Activated gamma-delta T cell treated with Interleukin-2 at 50 U/mL for 16 hours (primary cell): ENCODE measurements around the gene MSLN.
"Not testable (repeated sequence)": the region's sequence is repeated elsewhere in the genome, so short reads cannot be mapped to it uniquely, and the experiment has no call there.

Experiments used
- DNase-seq: peaks from one replicate; pipeline ENCODE4 v3.0.0-alpha.2; 2020

Gene MSLN

DNA sequence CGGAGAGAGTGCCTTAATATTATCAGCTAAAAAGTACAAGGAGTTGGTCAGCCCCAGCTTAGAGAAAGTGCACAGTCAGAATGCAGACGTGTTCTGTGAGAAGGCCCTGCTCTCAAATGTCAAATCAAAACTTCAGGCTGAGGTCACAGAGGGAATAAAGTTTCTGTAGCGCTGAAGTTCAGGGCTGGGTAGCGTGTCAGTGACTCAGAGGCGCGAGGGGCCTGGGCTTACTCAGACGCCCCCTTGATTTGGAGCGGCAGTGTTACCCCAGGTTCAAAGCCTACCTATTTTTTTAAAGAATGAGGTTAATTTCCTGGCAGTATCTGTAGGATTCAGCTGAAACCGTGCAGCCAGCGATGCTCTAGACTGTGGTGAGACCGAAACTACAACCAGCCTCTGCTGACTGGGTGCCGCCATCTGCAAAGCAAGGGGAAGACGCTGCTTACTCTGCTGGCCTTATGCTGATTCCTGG is 24.5 kb upstream of the MSLN start:
- no peak for DNase-seq

DNA sequence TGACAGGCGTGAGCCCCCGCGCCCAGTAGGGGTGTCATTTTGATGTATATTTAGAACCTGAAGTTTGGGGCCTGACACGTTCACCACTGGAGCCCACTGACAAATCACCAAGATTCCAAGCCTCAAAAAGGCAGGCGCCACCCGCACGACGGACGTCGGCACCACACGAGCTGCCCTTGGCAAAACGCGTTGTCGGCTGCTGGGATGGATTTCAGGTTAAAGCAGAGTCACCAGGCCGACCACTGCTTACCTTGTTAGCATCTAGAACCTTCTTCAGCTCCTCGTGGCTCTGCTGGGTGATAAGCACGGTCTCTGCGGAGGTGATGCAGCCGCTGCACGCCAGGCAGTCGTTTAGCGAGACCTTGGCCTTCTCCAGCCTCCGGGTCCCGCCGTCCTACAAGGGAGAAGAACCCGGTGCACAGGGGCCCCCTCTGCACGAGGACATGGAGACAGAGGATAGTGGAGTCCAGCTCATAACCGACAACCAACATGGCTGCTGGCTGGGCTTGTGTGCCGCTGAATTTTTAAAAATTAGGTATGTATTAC is 23.5 kb upstream of the MSLN start:
- DNase-seq: no peak

DNA sequence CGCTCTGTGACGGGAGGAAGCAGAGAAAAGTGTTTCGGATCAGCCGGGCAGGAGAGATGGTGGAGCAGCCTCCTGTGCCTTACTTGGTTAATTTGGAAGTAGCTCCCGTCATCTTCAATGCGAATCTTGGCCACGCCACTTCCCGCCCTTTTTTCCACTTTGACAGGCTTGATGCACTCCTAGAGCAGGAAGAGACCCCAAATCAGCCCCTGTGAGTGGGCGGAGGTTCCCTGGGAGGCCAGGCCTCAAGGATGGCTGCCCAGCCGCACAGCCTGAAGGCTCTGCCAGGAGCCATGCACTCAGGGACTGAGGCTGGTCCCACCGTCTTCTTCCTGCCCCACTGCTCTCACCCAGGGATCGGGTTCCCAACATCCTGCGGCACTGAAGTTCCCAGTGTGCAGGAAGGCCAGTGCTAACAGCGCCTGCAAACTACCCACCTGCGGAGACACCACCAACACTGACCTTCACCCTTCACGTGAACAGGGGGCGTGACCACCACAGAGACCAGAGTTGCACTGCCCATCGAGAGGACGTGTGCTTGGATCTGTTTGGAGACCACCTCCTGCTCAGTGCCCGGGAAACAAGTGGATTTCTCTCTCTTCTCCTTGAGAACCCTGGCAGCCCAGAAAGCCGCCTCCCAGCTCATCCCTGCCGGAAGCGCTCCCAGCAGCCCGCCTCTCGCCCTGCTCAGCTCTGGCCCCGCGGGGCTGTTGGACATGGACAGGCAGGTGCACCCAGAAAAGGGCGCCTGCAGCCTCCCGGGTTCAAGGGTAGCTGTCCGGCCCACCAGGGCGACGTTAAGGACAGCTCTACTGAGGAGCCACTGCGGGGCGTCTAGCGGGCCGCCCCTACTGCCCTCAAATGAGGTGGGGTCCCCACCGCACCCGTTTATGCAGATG is 20.7 kb upstream of the MSLN start:
- DNase-seq: no peak

DNA sequence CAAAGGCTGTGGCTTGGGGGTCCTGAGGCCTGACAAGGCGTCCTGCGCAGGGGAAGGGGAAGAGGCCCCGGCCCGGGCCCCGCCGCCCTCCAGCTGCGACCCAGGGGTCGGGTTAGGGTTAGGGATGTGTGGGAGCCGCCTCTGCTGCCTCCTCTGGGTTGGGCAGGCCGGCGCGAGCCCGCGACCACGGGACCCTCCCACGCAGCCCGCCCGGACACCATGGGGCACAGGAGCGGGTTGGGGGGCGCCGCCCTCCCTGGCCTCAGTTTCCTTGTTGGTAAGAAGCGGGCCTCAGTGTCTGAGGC is 20.1 kb upstream of the MSLN start:
- DNase-seq: no peak

DNA sequence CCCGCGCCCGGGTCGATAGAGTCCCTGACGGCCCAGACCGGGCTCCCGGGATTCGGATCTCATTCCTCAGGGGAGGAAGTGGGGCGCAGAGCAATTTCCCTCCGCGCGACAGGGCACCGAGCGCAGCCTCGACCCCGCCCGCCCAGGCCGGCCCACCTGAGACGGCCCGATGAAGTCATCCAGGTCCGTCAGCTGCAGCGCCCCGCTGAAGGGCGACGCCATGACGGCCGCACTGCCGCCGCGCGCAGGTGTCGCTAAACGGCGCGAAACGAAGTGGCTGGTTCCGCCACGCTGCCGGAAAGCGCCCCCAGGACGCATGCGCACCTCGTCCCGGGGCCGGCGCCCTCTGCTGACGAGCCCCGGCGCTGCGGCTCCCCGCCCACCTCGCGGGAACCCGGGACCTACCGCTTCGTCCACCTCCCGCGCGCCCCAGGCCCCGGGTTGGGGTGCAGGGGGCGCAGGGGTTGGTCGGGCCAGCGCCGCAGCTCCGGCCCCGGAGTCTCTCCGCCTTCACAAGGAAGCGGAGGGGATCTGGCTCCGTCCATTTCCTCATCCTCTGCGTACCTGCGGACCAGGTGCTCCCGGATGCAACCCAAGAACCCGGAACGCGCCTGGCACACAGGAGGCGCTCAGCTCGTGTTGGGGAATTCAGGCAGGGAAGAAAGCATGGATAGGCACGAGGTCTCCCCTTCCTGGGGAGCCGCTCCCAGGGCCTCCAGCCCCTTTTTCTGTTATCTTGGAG is 19.6 kb upstream of the MSLN start, which contains the start of gene CIAO3:
TSS of gene CIAO3 (minus strand) at position 234 of the 742 bp plus-strand sequence. CDS start at position 222, 12 bp downstream.
- DNase-seq: peak; percentile 90

DNA sequence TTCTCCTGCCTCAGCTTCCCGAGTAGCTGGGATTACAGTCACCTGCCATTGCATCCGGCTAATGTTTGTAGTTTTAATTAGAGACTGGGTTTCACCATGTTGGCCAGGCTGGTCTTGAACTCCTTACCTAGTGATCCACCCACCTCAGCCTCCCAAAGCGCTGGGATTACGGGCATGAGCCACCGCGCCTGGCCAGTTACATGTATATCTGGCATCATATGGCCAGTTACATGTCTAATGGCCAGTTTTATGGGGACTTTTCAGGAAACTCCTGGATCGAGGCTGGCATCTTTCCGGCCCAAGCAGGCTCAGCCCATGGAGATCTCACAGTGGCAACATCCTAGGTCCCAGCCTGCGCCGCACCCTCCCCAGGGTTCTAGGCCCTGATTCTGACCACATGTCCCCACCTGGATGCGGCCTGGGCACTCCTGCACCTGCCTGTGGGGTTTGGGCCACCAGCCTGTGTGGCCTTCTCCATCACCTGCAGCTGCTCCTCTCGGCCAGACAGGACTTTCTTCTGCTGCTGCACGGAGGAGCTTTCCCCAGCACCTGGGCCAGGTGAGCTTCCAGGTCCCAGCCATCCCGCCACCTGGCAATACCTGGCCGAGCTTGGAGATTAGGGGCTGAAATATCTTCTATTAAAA is 18.4 kb upstream of the MSLN start:
- no peak for DNase-seq

DNA sequence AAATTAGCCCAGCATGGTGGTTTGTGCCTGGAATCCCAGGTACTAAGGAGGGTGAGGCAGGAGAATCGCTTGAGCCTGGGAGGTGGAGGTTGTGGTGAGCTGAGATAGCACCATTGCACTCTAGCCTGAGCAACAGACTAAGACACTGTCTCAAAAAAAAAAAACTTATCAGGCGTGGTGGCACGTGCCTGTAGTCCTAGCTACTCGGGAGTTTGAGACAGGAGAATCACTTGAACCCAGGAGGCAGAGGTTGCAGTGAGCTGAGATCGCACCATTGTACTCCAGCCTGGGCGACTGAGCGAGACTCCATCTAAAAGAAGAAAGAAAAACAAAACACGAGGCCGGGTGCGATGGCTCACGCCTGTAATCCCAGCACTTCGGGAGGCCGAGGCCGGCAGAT is 17.6 kb upstream of the MSLN start:
- not testable (repeated sequence) for DNase-seq

DNA sequence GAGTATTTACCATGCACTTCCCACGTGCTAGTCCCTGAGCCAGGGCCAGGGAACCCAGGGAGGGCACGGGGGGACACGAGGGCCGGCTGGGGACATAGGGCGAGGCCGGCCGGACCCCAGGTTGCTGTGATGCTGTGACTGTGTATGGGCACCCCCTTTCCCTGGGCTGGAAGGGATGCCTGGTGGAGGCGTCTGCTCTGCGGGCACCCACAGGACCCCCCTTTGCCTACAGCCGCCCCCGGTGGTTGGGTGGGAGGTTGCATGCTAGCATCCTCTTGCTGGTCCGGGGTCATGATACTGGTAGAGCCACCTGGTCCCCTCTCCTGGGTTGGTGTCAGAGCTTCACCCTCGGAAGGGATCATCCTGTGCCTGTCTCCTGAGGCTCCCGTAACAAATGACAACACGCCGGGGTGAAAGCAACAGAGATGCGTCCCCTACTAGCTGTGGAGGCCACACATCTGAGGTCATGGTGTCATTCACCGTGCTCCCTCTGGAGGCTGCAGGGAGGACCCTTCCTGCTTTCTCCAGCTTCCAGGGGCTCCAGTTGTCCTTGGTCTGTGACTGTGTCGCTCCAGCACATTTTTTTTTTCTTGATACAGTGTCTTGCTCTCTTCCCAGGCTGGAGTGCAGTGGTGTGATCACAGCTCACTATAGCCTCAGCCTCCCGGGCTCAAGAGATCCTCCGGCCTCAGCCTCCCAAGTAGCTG is 16.6 kb upstream of the MSLN start:
- DNase-seq: no peak

DNA sequence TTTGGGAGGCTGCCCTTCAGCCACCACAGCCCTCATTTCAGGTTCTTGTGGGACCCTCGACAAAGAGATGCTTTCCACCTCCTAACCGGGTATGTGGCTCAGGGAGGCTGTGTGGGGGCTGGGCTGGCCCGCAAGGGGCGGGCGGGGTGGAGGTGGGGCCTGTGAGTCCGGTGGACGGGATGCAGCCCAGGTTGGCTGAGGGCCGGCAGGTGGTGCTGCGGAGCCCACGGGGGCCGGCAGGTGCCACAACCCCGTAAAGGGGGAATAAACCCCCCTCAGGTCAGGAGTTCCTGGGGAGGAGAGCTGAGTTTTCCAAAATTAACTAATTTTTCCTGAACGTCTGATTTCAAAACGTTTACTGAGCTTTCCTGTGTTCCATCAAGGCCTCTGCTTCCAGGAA is 14.8 kb upstream of the MSLN start:
- DNase-seq: no peak

DNA sequence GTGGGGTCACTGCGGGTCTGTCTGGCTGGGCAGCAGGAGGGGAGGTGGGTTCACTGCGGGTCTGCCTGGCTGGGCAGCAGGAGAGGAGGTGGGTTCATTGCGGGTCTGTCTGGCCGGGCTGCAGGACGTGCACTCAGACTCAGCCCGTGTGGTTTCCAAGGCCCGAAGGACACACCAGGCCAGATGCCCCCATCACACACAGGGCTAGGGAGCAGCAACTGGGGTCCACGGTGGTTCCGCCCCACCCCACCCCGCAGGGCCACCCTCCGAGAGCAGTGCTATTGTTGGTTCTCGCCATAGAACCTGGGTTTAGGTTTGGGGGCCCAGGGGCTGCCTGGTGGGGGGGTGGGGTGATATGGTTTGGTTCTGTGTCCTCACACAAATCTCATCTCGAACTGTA is 13.9 kb upstream of the MSLN start:
- no peak for DNase-seq

DNA sequence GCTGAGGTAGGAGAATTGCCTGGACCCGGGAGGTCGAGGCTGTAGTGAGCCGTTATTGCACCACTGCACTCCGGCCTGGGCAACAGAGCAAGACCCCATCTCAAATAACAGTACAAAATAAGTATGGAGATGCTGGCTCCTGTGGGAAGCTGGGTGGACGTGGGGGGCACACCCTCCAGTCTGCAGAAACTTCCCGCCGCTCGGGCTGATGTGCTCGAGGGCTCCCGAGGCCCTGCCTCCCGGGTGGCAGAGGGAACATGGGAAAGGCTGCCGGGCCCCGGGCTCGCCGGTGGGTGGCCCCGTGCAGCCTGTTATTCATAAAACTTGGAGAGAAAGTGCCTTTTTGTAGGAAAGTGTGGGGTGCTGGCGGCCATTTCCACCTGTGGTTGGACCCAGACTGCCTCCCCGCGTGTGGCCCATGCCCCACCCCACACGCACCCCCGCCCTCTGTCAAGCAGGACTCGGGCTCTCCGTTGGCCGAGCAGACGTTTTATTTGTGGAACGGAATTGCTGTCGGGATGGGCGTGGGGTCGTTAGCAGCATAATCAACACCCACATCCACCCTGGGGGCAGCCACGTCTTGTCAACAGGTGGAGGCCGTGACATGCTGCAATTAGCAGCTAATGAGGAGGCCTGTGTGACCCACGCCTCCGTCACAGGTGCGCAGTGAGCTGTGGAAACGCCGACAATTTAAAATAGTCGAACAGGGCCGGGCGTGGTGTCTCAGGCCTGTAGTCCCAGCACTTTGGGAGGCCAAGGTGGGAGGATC is 12.4 kb upstream of the MSLN start:
- no peak for DNase-seq

DNA sequence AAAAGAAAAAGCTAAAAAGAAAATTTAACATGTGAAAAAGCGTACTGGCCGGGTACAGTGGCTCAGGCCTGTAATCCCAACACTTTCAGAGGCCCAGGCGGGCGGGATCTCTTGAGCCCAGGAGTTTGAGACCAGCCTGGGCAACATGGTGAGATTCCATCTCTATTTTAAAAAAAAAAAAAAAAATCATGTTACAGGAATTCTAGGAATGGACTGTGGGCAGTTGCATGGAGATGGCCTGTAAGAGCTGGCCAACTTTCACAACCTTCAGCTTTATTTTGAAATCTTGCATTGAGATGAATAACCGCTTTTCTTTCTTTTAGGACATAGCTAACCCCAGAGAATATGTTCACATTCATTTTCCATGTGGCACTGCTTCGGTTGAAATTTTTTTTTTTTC is 11.5 kb upstream of the MSLN start:
- DNase-seq: no peak

DNA sequence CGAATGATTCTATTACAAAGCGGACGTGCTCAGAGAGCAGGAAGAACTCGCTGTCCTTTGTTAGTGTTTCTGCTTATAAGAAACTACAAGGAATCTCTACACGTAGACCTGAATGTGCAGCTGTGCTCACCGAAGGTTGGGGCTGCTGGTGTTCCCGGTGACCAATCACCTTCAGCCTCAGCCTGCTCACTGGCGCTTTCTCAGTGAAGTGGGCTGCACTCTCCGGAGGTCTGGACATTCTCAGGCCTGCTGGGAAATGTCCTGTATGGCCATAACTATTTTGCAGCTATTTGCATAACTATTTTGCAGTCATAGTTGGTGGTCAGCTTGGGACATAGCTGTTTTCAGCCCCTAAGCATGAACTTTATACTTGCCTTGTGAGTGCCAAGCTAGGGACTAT is 10.0 kb upstream of the MSLN start:
- DNase-seq: no peak

DNA sequence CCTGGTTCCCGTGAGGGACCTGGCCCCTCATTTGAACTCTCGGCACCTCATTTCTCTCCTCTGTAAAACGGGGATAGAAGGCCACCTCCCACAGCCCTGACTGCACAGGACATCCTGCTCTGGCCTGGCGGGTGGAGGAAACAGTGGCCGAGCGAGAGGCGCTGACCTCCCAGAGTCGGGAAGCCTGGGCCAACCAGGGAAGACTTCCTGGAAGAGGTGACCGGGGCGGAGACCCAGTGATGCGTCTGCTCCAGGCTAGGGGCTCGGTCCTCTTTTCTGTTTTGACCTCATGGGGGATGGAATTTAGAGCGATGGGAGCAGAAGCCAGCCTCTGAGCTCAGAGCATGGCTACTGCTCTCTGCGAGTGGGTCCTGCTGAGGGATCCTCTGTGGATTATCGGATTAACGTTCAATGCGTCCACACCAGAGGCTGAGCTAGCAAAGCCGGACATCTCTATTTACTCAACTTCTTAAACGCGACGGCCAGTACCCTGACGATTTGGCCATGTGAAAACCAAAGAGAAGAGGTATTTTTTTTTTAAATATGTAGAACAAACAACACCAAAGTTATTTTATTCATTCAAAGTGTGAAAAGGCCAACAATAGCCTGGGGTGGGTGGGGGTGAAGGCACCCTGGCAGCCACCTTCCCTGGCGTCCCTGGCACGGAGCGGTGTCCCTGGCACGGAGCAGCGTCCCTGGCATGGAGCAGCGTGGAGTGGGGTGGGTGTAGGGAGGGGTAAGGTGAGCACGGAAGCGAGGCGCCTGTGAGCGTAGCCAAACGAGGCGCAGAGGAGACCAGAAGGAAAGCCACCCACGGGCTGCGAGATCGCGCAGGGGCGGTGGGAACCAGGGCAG is 9.2 kb upstream of the MSLN start:
- no peak for DNase-seq

DNA sequence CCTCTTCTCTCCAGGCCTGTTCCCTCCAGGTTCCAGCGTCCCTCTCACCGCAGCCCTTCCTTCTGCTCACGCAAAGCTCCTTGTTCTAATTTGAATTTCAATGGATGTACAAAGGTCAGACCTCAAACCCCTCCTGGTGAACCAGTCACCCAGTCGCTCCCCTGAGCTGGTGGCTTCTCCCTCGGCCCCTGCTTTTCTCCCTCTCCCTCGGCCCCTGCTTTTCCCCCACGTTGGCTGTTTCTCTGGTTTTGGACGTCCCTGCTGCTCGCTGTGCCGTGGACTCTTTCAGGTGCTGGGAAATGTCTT is 8.6 kb upstream of the MSLN start:
- no peak for DNase-seq

DNA sequence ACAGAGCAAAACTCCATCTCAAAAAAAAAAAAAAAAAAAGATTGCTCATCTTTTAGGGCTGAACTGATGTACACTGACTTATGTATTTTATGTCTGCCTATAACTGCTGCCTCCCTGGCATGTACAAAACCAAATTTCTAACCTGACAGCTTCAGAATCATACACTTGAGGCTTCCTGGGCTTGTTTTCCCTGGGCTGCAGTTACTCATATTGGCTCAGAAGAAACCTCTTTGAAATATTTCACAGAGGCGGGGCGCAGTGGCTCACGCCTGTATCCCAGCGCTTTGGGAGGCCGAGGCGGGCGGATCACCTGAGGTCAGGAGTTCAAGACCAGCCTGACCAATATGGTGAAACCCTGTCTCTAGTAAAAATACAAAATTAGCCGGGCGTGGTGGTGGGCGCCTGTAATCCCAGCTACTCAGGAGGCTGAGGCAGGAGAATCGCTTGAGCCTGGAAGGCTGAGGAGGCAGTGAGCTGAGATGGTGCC is 6.4 kb upstream of the MSLN start:
- not testable (repeated sequence) for DNase-seq

DNA sequence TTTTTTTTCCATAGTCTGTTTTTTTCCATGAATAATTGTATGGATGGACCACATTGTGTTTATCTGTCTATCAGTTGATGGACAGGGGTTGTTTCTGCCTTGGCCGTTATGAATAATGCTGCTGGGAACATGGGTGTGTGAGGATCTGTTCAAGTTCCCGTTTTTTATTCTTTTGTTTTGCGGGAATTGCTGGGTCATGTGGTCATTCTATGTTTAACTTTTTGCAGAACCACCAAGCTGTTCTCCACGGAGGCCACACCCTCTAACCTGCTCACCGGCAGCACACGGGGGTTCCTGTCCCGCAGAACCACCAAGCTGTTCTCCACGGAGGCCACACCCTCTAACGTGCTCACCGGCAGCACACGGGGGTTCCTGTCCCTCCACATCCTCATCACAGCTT is 5.9 kb upstream of the MSLN start:
- no peak for DNase-seq

DNA sequence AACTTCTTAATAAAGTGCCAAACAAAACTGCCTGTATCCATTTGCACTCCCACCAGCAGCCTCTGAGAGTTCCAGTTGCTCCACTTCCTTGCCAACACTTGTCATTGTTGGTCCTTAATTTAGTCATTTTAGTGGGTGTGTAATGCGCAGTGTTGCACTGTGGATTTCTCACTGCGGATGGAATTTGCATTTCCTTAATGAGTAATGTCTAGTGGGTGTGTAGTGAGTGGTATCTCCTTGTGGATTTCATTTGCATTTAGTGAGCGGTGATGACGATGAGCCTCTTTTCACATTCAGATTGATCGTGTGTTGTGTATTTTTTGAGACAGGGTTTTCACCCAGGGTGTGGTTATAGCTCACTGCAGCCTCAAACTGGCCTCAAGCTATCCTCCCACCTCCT is 4.1 kb upstream of the MSLN start:
- DNase-seq: no peak

DNA sequence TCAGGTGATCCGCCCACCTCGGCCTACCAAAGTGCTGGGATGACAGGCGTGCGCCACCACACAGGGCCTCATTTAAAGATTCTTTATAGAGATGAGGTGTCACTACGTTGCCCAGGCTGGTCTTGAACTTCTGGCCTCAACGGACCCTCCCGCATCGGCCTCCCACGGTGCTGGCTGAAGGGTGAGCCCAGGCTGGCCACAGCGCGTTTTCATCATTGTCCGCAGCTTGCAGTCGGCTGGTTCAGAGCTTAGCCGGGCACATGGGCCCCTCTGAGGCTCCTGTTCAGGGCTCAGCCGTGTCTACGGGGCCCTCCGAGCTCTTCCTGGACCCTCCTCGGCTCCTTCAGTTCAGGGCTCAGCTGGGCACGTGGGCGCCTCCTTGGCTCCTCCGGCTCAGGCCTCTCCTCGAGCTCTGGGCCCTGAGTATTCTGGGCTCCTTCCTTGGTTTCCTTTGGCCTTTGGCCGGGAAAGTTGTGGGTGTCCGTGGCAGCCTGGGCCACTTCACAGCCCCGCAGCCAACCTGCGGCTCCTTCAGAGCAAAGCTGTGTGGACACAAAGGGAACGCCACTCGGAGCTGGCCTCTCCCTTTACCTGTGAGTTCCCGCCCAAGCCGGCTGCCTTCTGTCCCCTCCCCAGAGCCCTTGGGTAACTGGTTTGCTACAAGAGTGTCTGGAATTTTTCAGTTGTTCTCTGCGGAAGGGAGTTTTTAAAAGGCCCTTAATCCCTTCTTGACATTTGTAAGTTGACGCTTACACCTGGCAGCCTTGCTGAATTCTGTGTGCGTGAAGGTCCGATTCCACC is 1.2 kb upstream of the MSLN start:
- DNase-seq: no peak

DNA sequence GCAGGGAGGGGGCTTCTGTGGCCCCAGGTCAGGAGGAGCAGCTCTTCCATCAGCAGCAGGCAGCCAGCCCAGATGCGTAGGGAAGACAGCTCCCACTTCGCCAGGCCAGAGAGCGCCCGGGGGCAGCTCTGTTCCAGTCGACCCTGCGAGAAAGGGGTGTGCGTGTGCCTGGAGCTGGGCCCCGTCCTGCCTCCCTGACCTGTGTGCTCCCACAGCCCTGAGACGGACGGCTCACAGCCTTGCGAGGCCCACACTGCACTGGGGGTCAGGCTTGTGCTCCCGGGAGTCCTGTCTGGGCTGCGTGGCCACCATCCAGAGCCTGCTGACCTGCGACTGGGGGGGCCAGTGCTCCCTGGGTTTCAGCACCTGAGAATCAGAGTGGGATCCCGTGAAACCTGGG is 469 bp upstream of the MSLN start:
- DNase-seq: no peak
